Rectal smooth muscle tissue (tissue), 1 donor: ENCODE data around the gene ESPNL.
"Not testable (repeated sequence)": the region's sequence is repeated elsewhere in the genome, so short reads cannot be mapped to it uniquely, and the experiment has no call there.

ENCODE experiments used
- H3K27ac ChIP-seq: one replicate; pipeline ENCODE4 v1.7.0; 2013; ENCODE audit warnings: low read depth, low read length, inconsistent platforms
- H3K27me3 ChIP-seq: one replicate; pipeline ENCODE4 v1.7.0; 2013; ENCODE audit warnings: low read length; ENCODE audit not compliant: control insufficient read depth, insufficient read depth
- H3K36me3 ChIP-seq: one replicate; pipeline ENCODE4 v1.7.0; 2013; ENCODE audit warnings: low read length; ENCODE audit not compliant: control insufficient read depth, insufficient read depth
- H3K4me1 ChIP-seq: one replicate; pipeline ENCODE4 v1.7.0; 2013; ENCODE audit warnings: low read length; ENCODE audit not compliant: control insufficient read depth, insufficient read depth
- H3K4me3 ChIP-seq: one replicate; pipeline ENCODE4 v1.7.0; 2013; ENCODE audit warnings: low read length
- H3K9ac ChIP-seq: one replicate; pipeline ENCODE4 v1.7.0; 2013; ENCODE audit warnings: low read length

Gene ESPNL

GRCh38 chr2:238170386-238171071 lies 70.4 kb downstream of the ESPNL start:
- H3K36me3 ChIP-seq: peaks cover 26% of the 10 kb centered on the region
- H3K27ac ChIP-seq: peak overlapping the region; percentile 60

GRCh38 chr2:238171072-238171431 lies 70.9 kb downstream of the ESPNL start:
- H3K9ac ChIP-seq, H3K27ac ChIP-seq, H3K27me3 ChIP-seq, H3K4me3 ChIP-seq: not testable (repeated sequence)
- peaks cover 26% of the 10 kb centered on the region for H3K36me3 ChIP-seq
- H3K4me1 ChIP-seq: peaks cover 16% of the 10 kb centered on the region

More at GRCh38 chr2:238170386-238171071, 70.4 kb downstream of the ESPNL start:
- no peak overlapping the region for H3K9ac ChIP-seq
- H3K4me1 ChIP-seq: peaks cover 16% of the 10 kb centered on the region
- no peaks in the 10 kb centered on the region for H3K27me3 ChIP-seq
- H3K4me3 ChIP-seq: no peak overlapping the region

DNA sequence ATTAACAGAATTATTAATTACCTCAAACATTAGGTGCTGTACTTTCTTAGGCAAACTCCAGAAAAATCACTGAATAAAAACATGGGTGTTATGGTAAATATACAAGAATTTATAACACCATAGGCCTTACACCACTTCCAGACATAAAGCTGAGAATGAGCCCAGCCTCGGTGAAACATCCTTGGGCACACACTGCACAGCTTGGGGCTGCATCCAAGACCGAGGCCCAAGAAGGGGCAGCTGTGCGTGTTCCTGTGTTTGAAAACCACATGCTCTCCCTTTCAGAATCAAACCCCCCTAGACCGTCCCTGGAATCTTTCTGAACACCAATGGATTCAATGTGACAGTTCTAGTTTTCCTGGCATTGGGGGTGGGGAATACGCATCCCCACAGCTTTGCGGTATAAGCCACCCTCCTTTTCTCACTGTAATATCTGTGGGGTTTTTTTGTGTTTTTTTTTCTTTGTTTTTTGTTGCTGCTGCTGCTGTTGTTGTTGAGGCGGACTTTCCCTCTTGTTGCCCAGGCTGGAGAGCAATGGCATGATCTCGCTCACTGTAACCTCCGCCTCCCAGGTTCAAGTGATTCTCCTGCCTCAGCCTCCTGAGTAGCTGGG lies 71.5 kb downstream of the ESPNL start:
- Histone ChIP-seq H3K9ac (no peak overlapping the region), H3K36me3 (peaks cover 31% of the 10 kb centered on the region), H3K4me1 (peaks cover 16% of the 10 kb centered on the region), H3K4me3 (no peak overlapping the region), H3K27ac (no peak overlapping the region), H3K27me3 (no peaks in the 10 kb centered on the region)

GRCh38 chr2:238172439-238172838 lies 72.3 kb downstream of the ESPNL start:
- Histone ChIP-seq H3K27ac (no peak overlapping the region), H3K36me3 (peaks cover 32% of the 10 kb centered on the region)

DNA sequence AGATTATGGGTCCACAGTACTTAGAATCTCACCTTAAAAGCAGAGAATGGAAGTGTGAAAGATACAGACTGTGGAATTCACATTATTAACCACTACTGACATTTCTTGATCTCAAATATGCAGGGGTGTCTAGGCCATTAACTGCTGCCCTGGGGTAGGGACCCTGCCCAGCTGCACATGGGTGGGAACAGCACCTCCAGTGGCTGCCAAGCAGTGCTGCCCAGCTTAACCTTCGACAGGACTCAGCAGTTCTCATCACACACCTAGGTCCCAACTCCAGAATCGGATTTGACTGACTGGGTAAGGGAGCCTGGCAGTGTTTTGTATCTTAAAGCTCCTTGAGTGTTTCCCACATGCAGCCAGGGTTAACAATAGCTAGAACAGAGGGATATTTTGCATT lies 73.6 kb downstream of the ESPNL start:
- Histone ChIP-seq H3K27ac (no peak overlapping the region), H3K4me3 (no peak overlapping the region), H3K27me3 (no peaks in the 10 kb centered on the region), H3K36me3 (peaks cover 37% of the 10 kb centered on the region), H3K9ac (no peak overlapping the region), H3K4me1 (peaks cover 16% of the 10 kb centered on the region)

More at GRCh38 chr2:238172439-238172838, 72.3 kb downstream of the ESPNL start:
- no peak overlapping the region for H3K9ac ChIP-seq
- H3K27me3 ChIP-seq: no peaks in the 10 kb centered on the region
- no peak overlapping the region for H3K4me3 ChIP-seq
- H3K4me1 ChIP-seq: peaks cover 16% of the 10 kb centered on the region

GRCh38 chr2:238174291-238174690 lies 74.2 kb downstream of the ESPNL start:
- no peak overlapping the region for H3K9ac ChIP-seq
- H3K27me3 ChIP-seq: no peaks in the 10 kb centered on the region
- no peak overlapping the region for H3K27ac ChIP-seq
- H3K4me1 ChIP-seq: peaks cover 10% of the 10 kb centered on the region
- H3K36me3 ChIP-seq: peaks cover 36% of the 10 kb centered on the region
- no peak overlapping the region for H3K4me3 ChIP-seq

GRCh38 chr2:238174701-238175100 lies 74.6 kb downstream of the ESPNL start:
- no peak overlapping the region for H3K27ac ChIP-seq
- no peak overlapping the region for H3K4me3 ChIP-seq
- H3K36me3 ChIP-seq: peaks cover 40% of the 10 kb centered on the region
- H3K27me3 ChIP-seq: no peaks in the 10 kb centered on the region
- no peak overlapping the region for H3K9ac ChIP-seq
- H3K4me1 ChIP-seq: peaks cover 9% of the 10 kb centered on the region

DNA sequence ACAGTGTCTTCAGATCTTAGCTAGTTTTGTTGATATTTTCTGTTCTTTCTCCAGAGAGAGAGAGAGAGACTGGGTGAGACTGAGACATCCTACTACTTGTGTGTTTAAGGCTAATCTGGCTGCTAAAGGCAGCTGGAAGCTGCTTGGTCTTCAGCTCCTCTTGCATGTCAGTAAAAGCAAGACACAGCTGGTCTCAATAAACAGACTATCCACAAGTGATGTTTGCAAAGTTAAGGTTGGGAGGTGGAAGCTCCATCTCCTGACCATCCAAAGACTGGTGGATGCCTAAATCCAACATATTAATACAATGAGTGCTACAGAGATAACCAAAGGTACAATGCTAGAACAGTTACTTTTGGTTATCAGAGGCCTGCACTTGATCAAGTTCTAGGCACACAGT lies 76.5 kb downstream of the ESPNL start:
- Histone ChIP-seq H3K4me3 (no peak overlapping the region), H3K27ac (no peak overlapping the region), H3K9ac (no peak overlapping the region), H3K27me3 (no peaks in the 10 kb centered on the region), H3K36me3 (peaks cover 43% of the 10 kb centered on the region), H3K4me1 (no peaks in the 10 kb centered on the region)

- H3K4me1 ChIP-seq: no peaks in the 10 kb centered on the region
- H3K27me3 ChIP-seq: no peaks in the 10 kb centered on the region
- no peak overlapping the region for H3K4me3 ChIP-seq
- no peak overlapping the region for H3K27ac ChIP-seq
- H3K9ac ChIP-seq: no peak overlapping the region
- peaks cover 48% of the 10 kb centered on the region for H3K36me3 ChIP-seq
Observed at GRCh38 chr2:238180554-238180953, 80.4 kb downstream of the ESPNL start.

DNA sequence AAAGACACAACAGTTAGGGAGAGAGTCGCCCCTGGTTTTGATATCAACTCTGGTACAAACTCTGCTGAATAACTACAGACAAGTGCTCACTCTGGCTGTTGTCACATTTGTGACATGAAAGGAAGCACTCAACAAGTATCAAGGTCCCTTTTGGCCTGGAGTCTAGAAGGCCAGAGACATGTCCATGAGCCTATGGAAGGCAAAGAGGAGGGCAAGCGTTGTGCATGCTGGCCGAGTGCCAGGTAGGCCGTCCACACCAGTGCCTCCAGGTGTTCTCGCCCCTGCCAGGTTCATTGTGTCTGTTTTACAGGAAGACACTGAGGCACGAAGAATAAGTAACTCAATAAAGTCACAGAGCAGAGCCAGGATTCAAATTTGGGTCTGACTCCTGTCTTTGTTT lies 82.2 kb downstream of the ESPNL start:
- H3K27ac ChIP-seq: no peak overlapping the region
- H3K4me3 ChIP-seq: no peak overlapping the region
- H3K4me1 ChIP-seq: no peaks in the 10 kb centered on the region
- H3K9ac ChIP-seq: no peak overlapping the region
- H3K27me3 ChIP-seq: no peaks in the 10 kb centered on the region
- peaks cover 54% of the 10 kb centered on the region for H3K36me3 ChIP-seq
